Liver (tissue), 9 donors: ENCODE results near the gene NPC2. TPM values are rescaled to one million over a fixed set of nuclear protein-coding genes. Genes with fewer than 3 reads are reported as not detected.

Source experiments
- DNase-seq: peaks from one replicate; pipeline ENCODE4 v3.0.0-alpha.2; 2017; ENCODE audit warnings: low spot score
- H3K27ac ChIP-seq, 2 donors: one replicate each; pipeline ENCODE4 v1.7.0; 2013; ENCODE audit warnings: inconsistent platforms in 2 of 2, low read length in 2 of 2, control low read depth in 1 of 2, low read depth in 1 of 2, mild to moderate bottlenecking in 1 of 2
- H3K27me3 ChIP-seq, 4 donors: one replicate each; pipeline versions ENCODE4 v1.6.1 to v1.7.0; 2013; ENCODE audit warnings: low read length in 3 of 4, inconsistent platforms in 1 of 4, mild to moderate bottlenecking in 1 of 4, moderate library complexity in 1 of 4; ENCODE audit not compliant: control insufficient read depth in 4 of 4, insufficient read depth in 4 of 4
- H3K36me3 ChIP-seq, 4 donors: one replicate each; pipeline versions ENCODE4 v1.6.1 to v1.7.0; 2013; ENCODE audit warnings: low read length in 3 of 4, mild to moderate bottlenecking in 3 of 4, low read depth in 1 of 4, moderate library complexity in 1 of 4; ENCODE audit not compliant: control insufficient read depth in 4 of 4, insufficient read depth in 3 of 4
- H3K4me1 ChIP-seq, 4 donors: one replicate each; pipeline versions ENCODE4 v1.6.1 to v1.7.0; 2013; ENCODE audit warnings: low read length in 3 of 4, mild to moderate bottlenecking in 3 of 4, moderate library complexity in 1 of 4; ENCODE audit not compliant: control insufficient read depth in 4 of 4, insufficient read depth in 4 of 4
- H3K4me3 ChIP-seq, 3 donors: one replicate each; pipeline versions ENCODE4 v1.6.1 to v1.7.0; 2013; ENCODE audit warnings: low read length in 3 of 3, control low read depth in 1 of 3, low read depth in 1 of 3, mild to moderate bottlenecking in 1 of 3
- H3K9ac ChIP-seq, 2 donors: one replicate each; pipeline ENCODE4 v1.7.0; 2013; ENCODE audit warnings: low read length in 2 of 2, mild to moderate bottlenecking in 2 of 2, moderate library complexity in 2 of 2, control low read depth in 1 of 2, low read depth in 1 of 2
- H3K9me3 ChIP-seq, 4 donors: one replicate each; pipeline versions ENCODE4 v1.6.1 to v1.7.0; 2013; ENCODE audit warnings: low read length in 3 of 4; ENCODE audit not compliant: control insufficient read depth in 4 of 4
- EGR1 ChIP-seq, 2 donors: IDR thresholded peaks; 2 replicates each; pipeline ENCODE4 v1.6.1; 2016 to 2018; ENCODE audit warnings: antibody characterized with exemption in 2 of 2, low read depth in 2 of 2
- FOXA1 ChIP-seq: IDR thresholded peaks from 2 replicates; pipeline ENCODE4 v1.6.1; 2016; ENCODE audit warnings: antibody characterized with exemption
- FOXA2 ChIP-seq: IDR thresholded peaks from 2 replicates; pipeline ENCODE4 v1.6.1; 2016; ENCODE audit warnings: antibody characterized with exemption
- GABPA ChIP-seq, 2 donors: IDR thresholded peaks in 1 of 2; conservative IDR thresholded peaks in 1 of 2; 2 replicates each; pipeline ENCODE4 v1.6.1; 2016; ENCODE audit warnings: antibody characterized with exemption in 2 of 2, mild to moderate bottlenecking in 1 of 2, moderate library complexity in 1 of 2
- HNF4A ChIP-seq, 2 donors: conservative IDR thresholded peaks; 2 replicates each; pipeline ENCODE4 v1.6.1; 2016; ENCODE audit warnings: antibody characterized with exemption in 2 of 2, mild to moderate bottlenecking in 2 of 2
- HNF4G ChIP-seq: IDR thresholded peaks from 2 replicates; pipeline ENCODE4 v1.6.1; 2016; ENCODE audit warnings: antibody characterized with exemption
- JUND ChIP-seq, 2 donors: IDR thresholded peaks; 2 replicates each; pipeline ENCODE4 v1.6.1; 2016; ENCODE audit warnings: antibody characterized with exemption in 2 of 2
- RAD21 ChIP-seq, 2 donors: IDR thresholded peaks; 2 replicates each; pipeline ENCODE4 v1.6.1; 2016; ENCODE audit warnings: antibody characterized with exemption in 2 of 2, mild to moderate bottlenecking in 2 of 2
- RXRA ChIP-seq, 2 donors: IDR thresholded peaks; 2 replicates each; pipeline ENCODE4 v1.6.1; 2017 to 2018; ENCODE audit warnings: antibody characterized with exemption in 2 of 2, mild to moderate bottlenecking in 1 of 2
- WGBS: extraction: QIAGEN DNeasy Blood & Tissue Kit; methylation state at CpG from one replicate; pipeline ENCODE4 v1.1.7; 2013; 5-methylcytosine and 5-hydroxymethylcytosine counted together
- polyA plus RNA-seq, 2 donors: library from polyadenylated mRNA; stranded (reverse) in 1 of 2; unstranded in 1 of 2; fragments of 200-250 nt in 1 of 2; fragments of >200 nt in 1 of 2; fragmentation: Nextera tagmentation in 1 of 2; extraction: Ambion mirVana in 1 of 2; gene quantifications; one replicate each; pipeline versions ENCODE4 v1.2.1 to v1.2.3, GENCODE V29; 2013 to 2015
- total RNA-seq, 2 donors: library from RNA; depleted of rRNA; stranded (reverse); fragments of >200 nt; gene quantifications; one replicate each; pipeline ENCODE4 v1.2.3, GENCODE V29; 2014
- TF ChIP-seq, protein P1 (sequence below): IDR thresholded peaks from 2 replicates; pipeline ENCODE4 v1.6.1; 2016; ENCODE audit warnings: antibody characterized with exemption
- TF ChIP-seq, protein P2 (sequence below): IDR thresholded peaks from 2 replicates; pipeline ENCODE4 v1.6.1; 2016; ENCODE audit warnings: antibody characterized with exemption
- TF ChIP-seq, protein P3 (sequence below): IDR thresholded peaks from 2 replicates; pipeline ENCODE4 v1.6.1; 2016; ENCODE audit warnings: antibody characterized with exemption, mild to moderate bottlenecking
- donor health status: healthy.
- donor health status: healthy.
- donor health status: healthy.
- donor health status: healthy.
- donor health status: healthy.

NPC2 gene
- total and polyA plus RNA-seq, 4 donors, result 69.7 to 133 (median 105) TPM

DNA sequence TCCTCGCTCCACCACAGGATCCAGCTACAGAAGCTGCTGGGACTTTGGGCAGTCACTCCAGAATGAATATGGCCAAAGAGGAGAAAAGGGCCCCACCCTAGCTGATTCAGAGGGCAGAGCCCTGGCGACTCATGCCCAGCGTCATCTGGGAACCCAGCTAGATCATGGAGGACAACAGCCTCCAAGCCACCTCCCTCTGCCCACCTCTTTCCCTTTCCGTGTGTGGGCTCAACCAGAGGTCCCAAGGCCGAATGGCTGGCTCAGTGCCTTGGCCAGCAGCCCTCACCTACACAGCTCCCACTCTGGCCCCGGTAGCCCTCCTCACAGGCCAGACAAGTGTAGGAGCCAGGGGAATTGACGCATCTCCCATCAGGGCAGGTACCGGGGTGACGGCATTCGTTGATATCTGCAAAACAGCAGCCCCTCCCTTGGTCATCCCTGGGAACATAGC is 17.9 kb upstream of the NPC2 start:
- no peaks in the 10 kb centered on the region for H3K4me1 ChIP-seq
- no peak for DNase-seq
- no peak overlapping the region for H3K9ac ChIP-seq
- H3K4me3 ChIP-seq, result no peak overlapping the region
- no peaks in the 10 kb centered on the region for H3K36me3 ChIP-seq
- no peaks in the 10 kb centered on the region for H3K27me3 ChIP-seq
- 79% methylated on average over 10 of the region's 10 CpGs for WGBS
- no peaks in the 10 kb centered on the region for H3K9me3 ChIP-seq
- TF ChIP-seq, protein P1, sequence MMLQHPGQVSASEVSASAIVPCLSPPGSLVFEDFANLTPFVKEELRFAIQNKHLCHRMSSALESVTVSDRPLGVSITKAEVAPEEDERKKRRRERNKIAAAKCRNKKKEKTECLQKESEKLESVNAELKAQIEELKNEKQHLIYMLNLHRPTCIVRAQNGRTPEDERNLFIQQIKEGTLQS, result no peak
- no peak for TF ChIP-seq FOXA2
- H3K27ac ChIP-seq, result no peak overlapping the region

DNA sequence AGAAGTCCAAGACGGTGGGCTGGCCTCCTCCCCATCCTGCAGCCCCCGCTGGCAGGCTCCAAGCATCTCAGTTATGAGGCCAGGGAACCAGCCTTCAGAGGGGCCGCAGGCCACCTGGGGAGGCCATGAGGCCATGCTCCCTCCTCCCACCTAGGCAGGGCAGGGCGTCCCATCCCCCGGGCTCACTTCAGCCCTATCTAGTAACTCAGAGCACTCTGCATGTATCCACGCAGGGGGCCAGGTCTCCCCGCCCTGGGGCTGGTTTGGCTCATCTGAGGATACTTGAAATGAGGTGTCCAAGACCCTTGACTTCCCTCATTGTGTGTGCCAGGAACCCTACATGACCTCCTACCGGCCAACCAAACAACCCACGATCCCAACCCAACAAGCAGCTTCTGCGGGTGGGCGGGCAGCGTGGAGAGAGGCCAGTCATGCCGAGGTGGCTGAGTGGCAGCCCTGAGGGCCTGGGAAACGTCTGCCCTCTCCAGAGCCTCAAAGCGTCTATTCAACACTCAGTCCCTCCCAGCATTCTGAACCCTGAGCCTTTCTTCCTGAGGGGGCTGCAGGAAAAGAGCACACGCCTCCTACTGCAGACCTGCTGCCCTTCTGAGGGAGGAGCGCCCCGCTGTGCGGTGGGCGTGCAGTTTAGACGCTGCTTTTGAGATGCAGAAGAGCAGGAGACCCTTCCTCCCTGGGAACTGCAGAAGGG is 17.3 kb upstream of the NPC2 start:
- WGBS, result 59% methylated on average over 21 of the region's 21 CpGs
- Histone ChIP-seq H3K4me3 (no peak overlapping the region), H3K4me1 (no peaks in the 10 kb centered on the region), H3K9me3 (no peaks in the 10 kb centered on the region), H3K36me3 (no peaks in the 10 kb centered on the region), H3K9ac (no peak overlapping the region), H3K27me3 (no peaks in the 10 kb centered on the region), H3K27ac (no peak overlapping the region)
- no peak for TF ChIP-seq JUND (IDR thresholded peaks at IDR 0.05)
- no peak for TF ChIP-seq HNF4A (conservative IDR thresholded peaks at IDR 0.05)
- TF ChIP-seq, protein P2, sequence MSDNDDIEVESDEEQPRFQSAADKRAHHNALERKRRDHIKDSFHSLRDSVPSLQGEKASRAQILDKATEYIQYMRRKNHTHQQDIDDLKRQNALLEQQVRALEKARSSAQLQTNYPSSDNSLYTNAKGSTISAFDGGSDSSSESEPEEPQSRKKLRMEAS, result no peak
- TF ChIP-seq EGR1 (IDR thresholded peaks at IDR 0.05; ENCODE audit: low read depth in 2 of 2), result no peak
- TF ChIP-seq FOXA1, result no peak
- TF ChIP-seq HNF4G, result no peak
- no peak for TF ChIP-seq RXRA (IDR thresholded peaks at IDR 0.05)
- DNase-seq, result no peak

DNA sequence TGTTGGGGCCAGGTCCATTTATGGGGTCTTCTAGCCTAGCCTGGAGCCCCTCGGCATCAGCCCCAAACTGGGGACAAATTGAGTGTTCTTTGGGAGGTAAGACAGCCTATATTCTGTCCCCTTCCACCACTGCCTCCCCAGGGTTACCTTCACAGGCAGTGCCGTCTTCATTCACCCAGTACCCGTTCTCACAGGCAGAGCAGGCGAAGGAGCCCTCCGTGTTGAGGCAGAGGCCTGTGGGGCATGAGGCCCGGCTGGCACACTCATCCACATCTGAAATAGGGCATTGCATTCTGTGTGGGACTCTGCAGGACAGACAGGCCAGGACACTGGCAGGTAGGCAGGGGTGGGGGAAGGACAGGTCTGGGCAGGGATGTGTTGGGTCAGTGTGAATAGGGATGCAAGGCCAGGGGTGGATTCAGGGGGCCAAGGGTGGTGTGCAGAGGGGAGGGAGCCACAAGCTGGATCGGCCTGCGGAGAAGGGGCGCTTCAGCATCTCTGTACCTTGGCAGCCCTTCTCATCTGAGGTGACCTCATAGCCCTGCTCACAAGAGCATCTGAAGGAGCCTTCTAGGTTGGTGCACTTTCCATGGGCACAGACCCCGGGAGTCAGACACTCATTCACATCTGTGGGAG is 16.6 kb upstream of the NPC2 start:
- TF ChIP-seq EGR1 (IDR thresholded peaks at IDR 0.05; ENCODE audit: low read depth in 2 of 2), result no peak
- no peak for TF ChIP-seq HNF4A (conservative IDR thresholded peaks at IDR 0.05)
- no peak for TF ChIP-seq RXRA (IDR thresholded peaks at IDR 0.05)
- TF ChIP-seq JUND (IDR thresholded peaks at IDR 0.05), result no peak
- TF ChIP-seq, protein P3, sequence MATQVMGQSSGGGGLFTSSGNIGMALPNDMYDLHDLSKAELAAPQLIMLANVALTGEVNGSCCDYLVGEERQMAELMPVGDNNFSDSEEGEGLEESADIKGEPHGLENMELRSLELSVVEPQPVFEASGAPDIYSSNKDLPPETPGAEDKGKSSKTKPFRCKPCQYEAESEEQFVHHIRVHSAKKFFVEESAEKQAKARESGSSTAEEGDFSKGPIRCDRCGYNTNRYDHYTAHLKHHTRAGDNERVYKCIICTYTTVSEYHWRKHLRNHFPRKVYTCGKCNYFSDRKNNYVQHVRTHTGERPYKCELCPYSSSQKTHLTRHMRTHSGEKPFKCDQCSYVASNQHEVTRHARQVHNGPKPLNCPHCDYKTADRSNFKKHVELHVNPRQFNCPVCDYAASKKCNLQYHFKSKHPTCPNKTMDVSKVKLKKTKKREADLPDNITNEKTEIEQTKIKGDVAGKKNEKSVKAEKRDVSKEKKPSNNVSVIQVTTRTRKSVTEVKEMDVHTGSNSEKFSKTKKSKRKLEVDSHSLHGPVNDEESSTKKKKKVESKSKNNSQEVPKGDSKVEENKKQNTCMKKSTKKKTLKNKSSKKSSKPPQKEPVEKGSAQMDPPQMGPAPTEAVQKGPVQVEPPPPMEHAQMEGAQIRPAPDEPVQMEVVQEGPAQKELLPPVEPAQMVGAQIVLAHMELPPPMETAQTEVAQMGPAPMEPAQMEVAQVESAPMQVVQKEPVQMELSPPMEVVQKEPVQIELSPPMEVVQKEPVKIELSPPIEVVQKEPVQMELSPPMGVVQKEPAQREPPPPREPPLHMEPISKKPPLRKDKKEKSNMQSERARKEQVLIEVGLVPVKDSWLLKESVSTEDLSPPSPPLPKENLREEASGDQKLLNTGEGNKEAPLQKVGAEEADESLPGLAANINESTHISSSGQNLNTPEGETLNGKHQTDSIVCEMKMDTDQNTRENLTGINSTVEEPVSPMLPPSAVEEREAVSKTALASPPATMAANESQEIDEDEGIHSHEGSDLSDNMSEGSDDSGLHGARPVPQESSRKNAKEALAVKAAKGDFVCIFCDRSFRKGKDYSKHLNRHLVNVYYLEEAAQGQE, result no peak
- TF ChIP-seq GABPA (IDR thresholded peaks at IDR 0.05 in 1 of 2, conservative IDR thresholded peaks at IDR 0.05 in 1 of 2), result no peak
- TF ChIP-seq HNF4G, result no peak
- no peak for TF ChIP-seq RAD21 (IDR thresholded peaks at IDR 0.05)
- no peak for TF ChIP-seq FOXA1
- Histone ChIP-seq H3K27ac (no peak overlapping the region), H3K9me3 (no peaks in the 10 kb centered on the region), H3K27me3 (no peaks in the 10 kb centered on the region), H3K9ac (no peak overlapping the region), H3K4me1 (no peaks in the 10 kb centered on the region), H3K36me3 (no peaks in the 10 kb centered on the region), H3K4me3 (no peak overlapping the region)
- DNase-seq, result no peak
- WGBS, result 87% methylated on average over 10 of the region's 10 CpGs
